HK-2 (cell line): ENCODE results near the gene DLGAP1.
"Not testable (repeated sequence)": the region's sequence is repeated elsewhere in the genome, so short reads cannot be mapped to it uniquely, and the experiment has no call there.

ENCODE experiments used
- DNase-seq: peaks from one replicate; pipeline ENCODE4 v3.0.0-alpha.2; 2018; ENCODE audit not compliant: unreplicated experiment

Gene DLGAP1

DNA sequence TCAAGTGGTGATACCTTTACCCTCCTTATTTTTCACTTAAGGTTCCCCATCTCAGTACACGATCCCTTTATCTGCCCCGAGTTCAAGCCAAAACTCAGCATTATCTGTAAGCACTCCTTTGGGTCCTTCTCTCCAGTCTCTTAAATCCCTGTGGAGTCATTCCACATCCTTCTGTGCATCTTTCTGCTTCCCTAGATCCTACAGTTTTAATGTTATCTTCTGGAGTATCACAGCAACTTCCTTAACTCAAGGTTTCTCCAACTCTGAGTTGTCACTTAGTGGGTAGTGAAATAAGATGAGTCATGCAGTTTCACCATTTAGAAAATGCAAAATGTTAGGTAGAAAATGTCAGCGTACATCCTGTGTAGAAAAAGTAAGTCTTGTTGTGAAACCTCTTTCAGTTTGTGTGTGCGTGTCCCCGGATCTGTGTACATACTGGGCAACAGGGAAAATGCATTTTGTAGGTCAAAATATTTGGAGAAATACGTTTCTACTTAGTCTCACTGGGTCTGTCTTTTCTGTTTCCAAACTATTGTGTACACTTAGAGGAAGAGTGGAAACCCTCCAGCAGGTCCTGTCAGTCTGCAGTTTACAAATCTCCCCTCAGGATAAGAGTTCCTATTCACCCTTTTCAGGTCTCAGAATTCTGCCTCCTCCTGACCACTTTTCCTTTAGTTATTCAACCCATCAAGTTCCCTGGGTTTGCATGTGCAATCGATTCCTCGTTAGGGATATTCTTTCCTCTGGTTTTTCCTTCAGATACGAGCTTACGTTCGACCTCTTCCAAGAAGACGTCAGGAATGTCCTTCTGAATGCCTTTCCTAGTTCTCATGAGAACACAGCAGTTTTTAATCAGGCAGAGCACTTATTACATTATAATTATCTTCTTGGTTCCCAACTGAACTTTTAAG lies 850.4 kb downstream of the DLGAP1 start:
- DNase-seq: peak; percentile 34

GRCh38 chr18:3604235-3604497 lies 850.9 kb downstream of the DLGAP1 start:
- no peak for DNase-seq

DNA sequence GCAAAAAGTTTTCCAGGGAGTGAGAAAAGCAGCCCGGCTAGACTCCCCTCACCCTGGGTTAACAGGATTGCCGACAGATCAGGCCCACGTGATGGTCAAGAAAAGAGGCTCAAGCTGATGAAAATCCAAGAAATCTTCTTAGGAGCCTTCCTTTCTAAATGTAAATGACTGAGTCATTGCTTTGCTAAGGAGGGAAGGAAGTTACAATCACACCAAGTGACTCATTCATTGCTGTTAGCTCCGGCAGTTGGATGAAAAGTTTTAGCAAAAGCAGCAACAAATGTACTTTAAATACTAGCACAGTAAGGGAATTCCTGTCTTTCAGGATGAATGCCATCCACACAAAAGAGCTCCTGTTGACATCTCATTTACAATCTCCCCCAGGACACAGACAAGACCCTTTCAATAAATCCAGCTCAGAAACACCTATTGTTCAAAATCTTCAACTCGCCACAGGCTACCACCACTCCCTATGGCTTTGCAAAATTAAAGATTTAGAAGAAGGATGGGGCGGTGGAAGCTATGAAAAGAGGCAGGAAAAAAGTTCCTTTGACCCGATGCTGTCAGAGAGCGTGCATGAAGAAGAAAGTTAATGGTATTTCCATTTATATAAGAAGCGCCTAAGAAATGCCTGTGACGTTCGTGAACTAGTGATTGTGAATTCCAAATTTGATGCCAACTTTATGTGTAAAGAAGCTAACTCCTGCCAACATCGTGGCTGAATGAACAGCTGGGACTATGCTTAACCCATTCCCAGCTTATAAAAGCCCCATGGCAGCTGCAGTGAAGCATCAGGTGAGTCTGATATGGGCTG lies 851.5 kb downstream of the DLGAP1 start:
- DNase-seq: peak; percentile 51

DNA sequence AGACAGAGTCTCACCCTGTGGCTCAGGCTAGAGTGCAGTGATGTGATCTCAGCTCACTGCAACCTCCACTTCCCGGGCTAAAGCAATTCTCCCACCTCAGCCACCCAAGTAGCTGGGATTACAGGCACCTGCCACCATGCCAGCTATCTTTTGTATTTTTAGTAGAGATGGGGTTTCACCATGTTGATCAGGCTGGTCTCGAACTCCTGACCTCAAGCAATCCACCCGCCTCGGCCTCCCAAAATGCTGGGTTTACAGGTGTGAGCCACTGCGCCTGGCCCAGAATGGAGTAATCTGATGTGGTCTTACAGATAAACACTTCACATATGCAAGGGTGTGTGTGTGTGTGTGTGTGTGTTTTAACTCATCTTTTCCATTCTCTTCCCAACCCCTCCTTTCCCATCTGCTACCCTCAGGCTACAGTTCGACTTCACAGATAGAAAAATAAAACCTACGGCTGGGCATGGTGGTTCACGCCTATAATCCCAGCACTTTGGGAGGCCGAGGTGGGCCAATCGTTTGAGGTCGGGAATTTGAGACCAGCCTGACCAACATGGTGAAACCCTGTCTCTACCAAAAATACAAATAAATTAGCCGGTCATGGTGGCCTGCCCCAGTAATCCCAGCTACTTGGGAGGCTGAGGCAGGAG lies 853.9 kb downstream of the DLGAP1 start:
- DNase-seq: not testable (repeated sequence)

- no peak for DNase-seq
These were observed 855.2 kb downstream of the DLGAP1 start for GRCh38 chr18:3599861-3600260.

DNA sequence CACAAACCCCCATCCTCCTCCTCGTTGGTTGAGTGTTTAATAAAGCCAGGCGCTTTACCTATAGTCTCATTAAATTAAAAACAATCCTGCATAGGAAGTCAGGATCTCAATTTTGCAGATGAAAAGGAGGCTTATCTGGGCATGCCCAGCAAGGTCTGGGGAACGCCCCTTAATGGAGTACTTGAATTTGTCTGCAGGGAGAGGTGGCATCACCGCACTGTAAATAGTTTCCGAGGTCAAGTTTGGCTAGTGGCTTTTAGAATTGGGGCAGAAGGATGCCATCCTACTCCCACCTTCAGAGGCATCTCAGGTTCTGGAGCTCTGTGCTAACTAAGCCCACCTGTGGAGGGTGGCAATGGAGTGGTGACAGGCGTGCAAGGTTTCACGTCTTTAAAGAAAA lies 855.9 kb downstream of the DLGAP1 start:
- DNase-seq: no peak

GRCh38 chr18:3598581-3598980 lies 856.5 kb downstream of the DLGAP1 start:
- no peak for DNase-seq

- no peak for DNase-seq
These were observed 857.4 kb downstream of the DLGAP1 start for GRCh38 chr18:3597409-3598357.

DNA sequence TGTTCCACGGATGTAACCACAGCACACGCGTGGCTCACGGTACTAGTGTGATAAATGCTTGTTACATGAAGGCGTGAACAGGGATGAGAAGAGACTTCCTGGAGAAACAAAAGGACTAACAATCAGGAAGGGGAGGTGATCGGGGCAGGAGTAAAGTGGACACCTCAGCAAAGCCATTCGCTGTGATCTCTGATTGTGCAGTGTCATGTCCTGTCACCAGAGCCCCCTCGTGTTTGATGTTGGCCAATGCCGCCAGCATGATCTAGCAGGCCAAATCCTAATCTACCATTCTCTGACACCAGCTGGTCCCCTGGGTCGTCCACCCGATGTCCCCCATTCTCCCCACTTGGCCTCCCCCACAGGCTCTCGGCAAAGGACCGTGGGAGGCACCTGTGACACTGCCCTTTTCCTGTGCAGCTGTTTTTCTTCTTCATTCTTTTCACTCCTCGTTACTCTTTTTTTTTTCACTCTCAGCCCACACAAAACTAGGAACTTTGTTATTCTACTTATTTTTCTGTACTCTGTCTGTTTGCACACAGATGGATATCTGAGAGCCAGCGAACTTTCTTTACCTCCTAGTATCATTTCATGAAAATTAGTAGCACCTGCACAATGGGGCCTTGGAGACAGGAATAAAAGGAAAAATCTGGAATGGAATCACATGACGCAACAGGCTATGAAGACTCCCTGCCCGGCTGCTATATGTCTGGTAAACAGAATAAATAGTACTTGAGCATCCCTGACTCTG lies 858.3 kb downstream of the DLGAP1 start:
- no peak for DNase-seq

- no peak for DNase-seq
These were observed 858.8 kb downstream of the DLGAP1 start for GRCh38 chr18:3596324-3596636.

- peak; percentile 59 for DNase-seq
These were observed 859.5 kb downstream of the DLGAP1 start for GRCh38 chr18:3595369-3596273.

GRCh38 chr18:3594760-3595368 lies 860.2 kb downstream of the DLGAP1 start:
- peak; percentile 26 for DNase-seq

- DNase-seq: peak; percentile 88
These were observed 861.0 kb downstream of the DLGAP1 start for GRCh38 chr18:3593904-3594759.

- DNase-seq: peak; percentile 38
These were observed 861.7 kb downstream of the DLGAP1 start for GRCh38 chr18:3593381-3593903.

DNA sequence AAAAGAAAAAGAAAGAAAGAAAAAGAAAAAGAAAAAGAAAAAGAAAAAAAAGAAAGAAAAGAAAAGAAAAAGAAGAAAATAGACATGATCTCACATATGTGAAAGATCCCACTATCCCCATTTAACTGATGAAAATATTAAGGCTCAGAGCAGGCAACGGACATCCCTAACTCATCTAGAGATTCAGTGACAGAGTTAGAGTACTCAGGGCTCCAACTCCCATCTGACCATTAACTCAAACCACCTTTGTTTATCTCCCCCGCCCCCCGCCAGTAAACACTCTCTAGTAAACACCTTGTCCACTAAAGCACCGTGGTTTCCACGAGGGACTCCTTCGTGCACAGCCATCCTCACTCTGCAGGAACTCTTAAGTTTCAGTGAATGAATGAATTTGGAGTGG lies 862.2 kb downstream of the DLGAP1 start:
- DNase-seq: no peak

GRCh38 chr18:3590096-3590630 lies 864.9 kb downstream of the DLGAP1 start:
- DNase-seq: no peak

DNA sequence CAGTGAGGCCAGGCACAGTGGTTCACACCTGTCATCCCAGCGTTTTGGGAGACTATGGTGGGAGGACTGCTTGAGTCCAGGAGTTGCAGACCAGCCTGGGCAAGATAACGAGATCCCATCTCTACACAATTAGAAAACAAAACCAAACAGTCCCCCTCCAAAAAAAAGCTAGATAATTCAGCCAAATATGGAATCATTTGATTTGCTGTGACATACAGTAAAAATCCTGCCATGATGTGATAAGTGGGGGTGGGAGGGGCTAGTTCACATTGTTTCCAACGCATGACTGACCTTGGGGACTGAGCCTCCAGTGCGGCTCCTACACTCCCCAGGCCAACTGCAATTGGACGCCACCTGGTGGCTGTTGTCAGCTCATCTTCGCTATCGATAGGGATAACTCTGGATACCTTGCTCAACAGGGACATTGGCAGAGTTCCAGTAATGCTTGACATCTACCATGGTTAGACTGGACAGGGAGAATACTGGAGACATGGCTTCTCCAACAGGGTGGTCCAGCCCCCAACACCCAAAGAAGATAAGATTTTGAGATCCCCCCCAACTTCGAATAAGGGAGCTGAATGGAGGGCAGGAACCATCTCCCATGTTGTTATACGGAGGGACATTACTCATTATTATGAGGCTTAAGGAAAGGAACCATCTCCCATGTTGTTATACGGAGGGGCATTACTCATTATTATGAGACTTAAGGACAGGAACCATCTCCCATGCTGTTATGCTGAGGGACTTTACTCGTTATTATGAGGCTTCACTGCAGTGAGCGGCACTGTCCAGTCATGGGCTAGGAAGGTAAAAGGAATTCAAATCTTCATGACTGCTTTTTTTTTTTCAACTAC lies 869.2 kb downstream of the DLGAP1 start:
- peak; percentile 56 for DNase-seq
